ENCODE data around the gene RAMP3.

RAMP3 gene

GRCh38 chr7:45125193-45125904 is 32.2 kb upstream of the RAMP3 start:
- TF ChIP-seq CTCF (IDR thresholded peaks at IDR 0.05; ENCODE audit: low read depth, low read length, missing control alignments): no peak
- no peak for DNase-seq (ENCODE audit: extremely low read depth, low read depth)
- H3K4me3 ChIP-seq (replicated peaks; ENCODE audit: low read depth, low read length): no peak overlapping the region

- no peak for DNase-seq (ENCODE audit: extremely low read depth, low read depth)
- H3K4me3 ChIP-seq (replicated peaks; ENCODE audit: low read depth, low read length): no peak overlapping the region
- no peak for TF ChIP-seq CTCF (IDR thresholded peaks at IDR 0.05; ENCODE audit: low read depth, low read length, missing control alignments)
Observed at GRCh38 chr7:45126201-45126600, 31.4 kb upstream of the RAMP3 start.

- H3K4me3 ChIP-seq (replicated peaks; ENCODE audit: low read depth, low read length): no peak overlapping the region
- DNase-seq (ENCODE audit: extremely low read depth, low read depth): no peak
- no peak for TF ChIP-seq CTCF (IDR thresholded peaks at IDR 0.05; ENCODE audit: low read depth, low read length, missing control alignments)
Observed at GRCh38 chr7:45126920-45127319, 30.7 kb upstream of the RAMP3 start.

- TF ChIP-seq CTCF (IDR thresholded peaks at IDR 0.05; ENCODE audit: low read depth, low read length, missing control alignments): no peak
- DNase-seq (ENCODE audit: extremely low read depth, low read depth): no peak
- no peak overlapping the region for H3K4me3 ChIP-seq (replicated peaks; ENCODE audit: low read depth, low read length)
Observed at GRCh38 chr7:45129181-45129800, 28.3 kb upstream of the RAMP3 start.

GRCh38 chr7:45129906-45130305 is 27.7 kb upstream of the RAMP3 start:
- H3K4me3 ChIP-seq (replicated peaks; ENCODE audit: low read depth, low read length): no peak overlapping the region
- TF ChIP-seq CTCF (IDR thresholded peaks at IDR 0.05; ENCODE audit: low read depth, low read length, missing control alignments): no peak
- DNase-seq (ENCODE audit: extremely low read depth, low read depth): no peak

- no peak for TF ChIP-seq CTCF (IDR thresholded peaks at IDR 0.05; ENCODE audit: low read depth, low read length, missing control alignments)
- DNase-seq (ENCODE audit: extremely low read depth, low read depth): no peak
- H3K4me3 ChIP-seq (replicated peaks; ENCODE audit: low read depth, low read length): no peak overlapping the region
Observed at GRCh38 chr7:45130910-45131309, 26.7 kb upstream of the RAMP3 start.
